GM19035 (cell line): ENCODE data around the gene GIMD1.
"Not testable (repeated sequence)": the region's sequence is repeated elsewhere in the genome, so short reads cannot be mapped to it uniquely, and the experiment has no call there.

ENCODE experiments used
- ATAC-seq: cut with Tn5 transposase; IDR thresholded peaks from one replicate; pipeline ENCODE4 v1.9.1; 2021; ENCODE audit not compliant: unreplicated experiment

Gene GIMD1

DNA sequence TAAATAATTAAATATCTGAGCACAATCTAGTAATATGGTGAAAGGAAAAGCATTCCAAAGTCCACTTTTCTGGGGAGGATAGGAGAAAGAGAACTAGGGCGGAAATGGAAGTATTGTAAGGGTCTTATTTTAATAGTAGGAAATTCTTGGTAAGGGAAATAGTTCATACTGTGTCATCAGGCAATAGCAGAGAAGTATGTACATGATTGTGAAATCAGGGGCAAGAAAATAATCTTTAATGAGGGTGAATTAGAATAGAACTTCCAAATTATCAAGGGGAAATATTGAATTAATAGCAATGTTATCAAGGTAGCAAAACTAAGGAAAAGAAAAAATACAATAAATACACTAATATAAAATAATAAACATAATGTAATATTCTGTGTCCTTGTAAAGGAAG lies 14.8 kb downstream of the GIMD1 start:
- no peak for ATAC-seq

DNA sequence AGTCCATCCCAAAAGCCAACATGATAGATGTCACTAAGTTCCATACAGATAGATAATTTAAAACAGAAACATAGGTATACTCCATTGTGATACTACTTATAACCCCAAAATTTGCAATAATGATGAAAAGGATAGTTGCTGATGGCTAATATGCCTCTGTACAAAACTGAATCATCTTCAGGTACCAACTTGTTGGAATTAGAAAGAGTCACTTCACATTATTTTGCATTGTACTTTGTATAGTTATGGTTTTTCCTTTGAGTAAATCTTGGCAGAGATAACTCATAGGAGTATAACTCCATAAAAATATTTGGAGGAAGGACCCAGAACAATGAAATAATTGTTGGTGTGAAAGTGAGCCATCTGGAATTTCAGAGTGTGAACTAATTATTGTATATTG lies 17.6 kb downstream of the GIMD1 start:
- ATAC-seq, result no peak

DNA sequence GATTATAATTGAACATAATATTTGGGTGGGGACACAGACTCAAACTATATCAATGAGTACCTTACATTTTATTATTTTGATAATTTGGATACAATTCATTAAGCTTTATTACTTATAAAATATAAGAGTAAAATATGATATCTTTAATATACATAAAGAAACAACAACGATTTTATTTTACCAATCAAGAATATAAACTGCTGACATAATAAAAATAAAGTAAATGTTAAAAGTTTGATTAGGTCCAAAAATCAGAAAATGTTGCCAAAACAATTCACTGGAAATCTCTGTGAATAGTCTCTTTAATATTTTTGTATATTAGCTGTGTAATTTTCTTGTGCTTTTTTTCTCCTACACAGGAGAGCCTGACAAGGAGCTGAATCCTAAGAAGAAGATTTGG lies 21.4 kb downstream of the GIMD1 start:
- ATAC-seq, result no peak

DNA sequence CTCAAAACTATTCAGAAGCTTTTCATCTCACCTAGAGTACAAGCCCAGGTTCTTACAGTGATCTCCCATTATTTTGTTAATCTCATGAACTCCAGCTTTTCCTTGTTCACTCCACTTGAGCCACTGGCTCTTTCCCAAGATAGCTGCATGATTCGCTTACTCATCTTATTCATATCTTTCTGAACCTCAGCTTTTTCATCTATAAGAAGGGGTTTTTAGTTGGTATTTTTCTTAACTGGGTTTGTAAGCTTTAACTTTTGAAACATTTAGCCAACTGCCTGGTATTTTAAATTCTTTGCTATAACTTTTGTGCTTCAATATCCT lies 24.0 kb downstream of the GIMD1 start:
- ATAC-seq, result no peak

DNA sequence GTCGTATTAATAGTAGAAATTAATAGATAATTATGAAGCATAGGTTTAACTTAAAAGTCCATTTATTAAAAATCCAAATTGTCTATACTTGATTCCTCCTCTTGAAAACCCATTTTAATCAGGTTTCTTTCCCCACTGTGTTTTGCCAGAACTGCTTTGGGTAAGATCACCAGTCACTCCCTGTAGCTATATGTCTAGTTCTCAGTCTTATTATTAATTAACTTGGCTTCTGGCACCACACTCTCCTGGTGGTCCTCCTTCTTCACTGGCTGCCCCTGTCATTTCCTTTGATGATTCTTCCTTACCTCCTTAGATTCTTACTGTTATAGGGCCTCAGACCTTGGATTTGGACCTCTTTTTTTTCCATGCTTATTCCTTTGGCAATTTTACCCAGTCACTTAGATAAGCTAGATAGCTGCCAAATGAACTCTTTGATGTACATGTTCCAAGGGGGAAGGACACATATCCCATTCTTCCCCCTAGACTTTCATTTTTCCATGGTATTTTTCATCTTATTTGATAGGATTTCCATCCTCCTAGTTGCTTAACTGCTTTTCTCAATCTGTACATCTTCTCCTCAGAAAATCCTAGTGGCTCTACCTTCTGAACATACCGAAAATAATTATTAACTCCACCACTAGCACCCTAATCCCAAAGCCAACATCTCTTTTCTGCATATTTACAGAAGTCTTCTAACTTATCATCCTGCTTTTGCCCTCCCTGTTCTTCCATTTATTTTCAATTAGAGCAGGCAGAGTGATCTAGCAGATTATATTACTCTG lies 24.5 kb downstream of the GIMD1 start:
- ATAC-seq, result no peak

DNA sequence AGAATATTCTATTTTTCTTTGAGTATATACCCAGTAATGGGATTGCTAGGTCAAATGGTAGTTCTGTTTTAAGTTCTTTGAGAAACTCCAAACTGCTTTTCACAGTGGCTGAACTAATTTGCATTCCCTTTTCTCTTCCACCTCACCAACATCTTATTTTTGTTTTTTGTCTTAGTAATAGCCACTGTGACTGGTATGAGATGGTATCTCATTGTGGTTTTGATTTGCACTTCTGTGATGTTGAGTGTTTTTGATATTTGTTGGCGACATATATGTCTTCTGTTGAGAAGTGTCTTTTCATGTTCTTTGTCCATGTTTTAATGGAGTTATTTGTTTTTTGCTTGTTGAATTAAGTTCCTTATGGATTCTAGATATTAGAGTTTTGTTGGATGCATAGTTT lies 27.8 kb downstream of the GIMD1 start:
- no peak for ATAC-seq

DNA sequence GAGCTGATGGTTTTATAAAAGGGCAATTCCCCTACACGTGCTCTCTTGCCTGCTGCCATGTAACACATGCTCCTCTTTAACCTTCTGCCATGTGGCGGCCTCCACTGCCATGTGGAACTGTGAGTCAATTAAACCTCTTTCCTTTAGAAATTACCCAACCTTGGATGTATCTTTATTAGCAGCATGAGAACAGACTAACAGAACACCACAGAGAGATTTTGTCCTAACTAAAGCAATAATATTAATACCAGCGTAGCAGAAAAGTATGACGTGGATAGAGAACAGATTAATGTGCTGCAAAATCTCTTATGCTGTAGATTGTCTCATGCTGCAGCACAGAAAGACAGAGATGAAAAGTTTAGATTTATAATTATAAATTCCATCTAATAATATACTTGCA lies 29.1 kb downstream of the GIMD1 start:
- no peak for ATAC-seq

DNA sequence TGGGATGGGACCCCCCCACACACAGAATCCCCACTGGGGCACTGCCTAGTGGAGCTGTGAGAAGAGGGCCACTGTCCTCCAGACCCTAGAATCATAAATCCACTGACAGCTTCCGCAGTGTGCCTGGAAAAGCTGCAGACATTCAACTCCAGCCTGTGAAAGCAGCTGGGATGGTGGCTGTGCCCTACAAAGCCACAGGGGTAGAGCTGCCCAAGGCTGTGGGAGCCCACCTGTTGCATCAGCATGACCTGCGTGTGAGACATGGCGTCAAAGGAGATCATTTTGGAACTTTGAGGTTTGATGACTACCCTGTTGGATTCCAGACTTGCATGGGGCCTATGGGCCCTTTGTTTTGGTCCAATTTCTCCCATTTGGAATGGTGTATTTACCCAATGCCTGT lies 29.9 kb downstream of the GIMD1 start:
- ATAC-seq, result no peak

DNA sequence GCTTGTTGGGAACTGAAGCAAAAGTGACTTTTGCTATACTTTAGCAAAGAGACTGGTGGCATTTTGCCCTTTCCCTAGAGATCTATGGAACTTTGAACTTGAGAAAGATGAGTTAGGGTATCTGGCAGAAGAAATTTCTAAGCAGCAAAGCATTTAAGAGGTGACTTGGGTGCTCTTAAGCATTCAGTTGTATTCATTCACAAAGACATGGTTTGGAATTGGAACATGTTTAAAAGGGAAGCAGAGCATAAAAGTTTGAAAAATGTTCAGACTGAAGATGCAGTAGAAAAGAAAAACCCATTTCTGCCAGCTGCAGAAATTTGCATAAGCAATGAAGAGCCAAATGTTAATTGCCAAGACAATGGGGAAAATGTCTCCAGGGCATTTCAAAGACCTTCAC lies 30.7 kb downstream of the GIMD1 start:
- no peak for ATAC-seq

DNA sequence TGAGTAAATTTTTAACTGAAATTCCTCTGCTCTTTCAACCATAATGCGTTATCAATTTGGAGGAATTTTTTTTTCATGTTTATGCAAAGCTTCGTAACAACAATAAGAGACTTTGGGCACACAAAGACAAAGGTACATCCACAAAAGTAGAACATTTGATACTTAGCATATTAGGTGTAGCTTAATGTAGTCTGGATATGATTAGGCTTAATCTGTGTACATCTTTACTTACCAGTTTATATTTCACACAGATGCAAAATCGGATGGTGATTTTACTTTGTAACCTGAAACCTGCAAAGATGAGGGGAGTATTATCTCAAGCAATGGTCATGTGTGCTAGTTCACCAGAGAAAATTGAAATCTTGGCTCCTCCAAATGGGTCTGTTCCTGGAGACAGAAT lies 32.0 kb downstream of the GIMD1 start:
- ATAC-seq, result no peak

DNA sequence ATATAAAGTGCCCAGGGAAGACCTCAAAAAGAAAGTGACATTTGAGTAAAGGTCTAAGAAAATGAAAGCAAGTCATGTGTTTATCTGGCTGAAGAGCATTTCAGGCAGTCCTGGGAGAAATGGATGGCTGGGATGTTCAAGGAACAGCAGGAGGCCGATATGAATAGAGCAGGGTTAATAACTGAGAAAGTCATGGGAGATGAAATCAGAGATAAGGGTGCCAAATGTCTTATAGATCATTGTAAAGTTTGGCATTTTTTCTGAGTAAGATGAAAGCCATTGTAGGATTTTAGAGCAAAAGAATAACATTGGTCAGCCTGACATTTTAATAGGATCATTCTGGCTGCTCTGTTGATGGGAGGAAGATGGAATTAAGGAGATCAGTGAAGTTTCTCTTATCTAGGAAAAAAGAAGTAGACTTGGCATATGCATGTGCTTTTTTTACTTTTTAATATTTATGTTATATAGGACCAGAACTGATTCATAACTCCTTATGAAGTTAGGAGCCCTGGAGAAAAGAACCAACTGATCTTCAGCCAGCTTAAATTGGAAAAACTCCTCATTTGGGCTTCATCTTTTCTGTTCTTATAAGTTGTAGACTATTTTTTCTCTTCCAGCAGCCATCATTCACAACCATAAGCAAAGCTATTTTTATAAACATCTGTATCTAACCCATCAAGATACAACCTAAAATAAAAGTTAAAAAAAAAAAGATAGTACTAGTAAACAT lies 33.7 kb downstream of the GIMD1 start:
- ATAC-seq, result no peak

DNA sequence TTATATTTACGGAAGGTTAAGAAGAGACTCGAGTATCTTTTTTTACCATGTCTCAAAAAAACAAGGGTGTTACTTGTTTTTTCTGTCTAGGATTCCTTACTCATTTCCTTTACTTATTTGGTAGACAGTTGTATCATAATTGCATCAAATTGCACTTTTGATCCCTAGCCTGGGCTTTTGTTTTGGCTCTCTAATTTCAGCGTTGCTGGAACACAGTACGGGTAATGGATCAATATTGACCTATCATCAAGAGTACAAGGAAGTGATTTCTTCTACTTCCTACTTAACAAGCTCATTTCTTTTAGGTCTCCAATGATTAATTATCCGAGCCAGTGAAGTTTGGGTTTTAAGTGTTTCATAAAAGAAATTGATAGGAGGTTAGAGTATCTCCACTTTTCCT lies 35.4 kb downstream of the GIMD1 start:
- ATAC-seq, result no peak

DNA sequence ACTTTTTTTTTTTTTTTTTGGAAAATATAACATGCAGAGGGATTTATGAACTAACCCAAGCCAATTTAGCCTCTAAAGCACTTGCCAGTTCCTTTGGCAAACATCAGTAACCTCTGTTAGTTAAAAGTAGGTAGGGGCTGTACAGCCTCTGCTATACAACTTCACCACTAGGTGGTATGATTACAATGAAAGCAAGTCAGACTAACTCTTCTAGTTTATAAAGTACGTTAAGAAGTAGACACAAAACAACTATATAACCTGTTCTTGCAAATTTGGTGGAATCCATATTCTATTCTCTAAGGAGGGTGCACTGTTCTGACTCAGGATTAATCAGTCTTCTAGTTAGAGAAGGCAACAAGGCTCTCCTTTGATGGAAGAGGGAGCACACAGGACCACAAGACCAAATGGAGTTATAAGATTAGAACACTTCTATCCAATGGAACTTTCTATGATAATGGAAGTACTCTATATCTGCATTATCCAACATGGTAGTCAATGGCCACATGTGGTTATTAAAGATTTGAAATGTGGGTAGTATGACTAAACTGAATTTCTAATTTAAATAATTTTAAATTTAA lies 39.4 kb downstream of the GIMD1 start:
- peak; percentile 91 for ATAC-seq

DNA sequence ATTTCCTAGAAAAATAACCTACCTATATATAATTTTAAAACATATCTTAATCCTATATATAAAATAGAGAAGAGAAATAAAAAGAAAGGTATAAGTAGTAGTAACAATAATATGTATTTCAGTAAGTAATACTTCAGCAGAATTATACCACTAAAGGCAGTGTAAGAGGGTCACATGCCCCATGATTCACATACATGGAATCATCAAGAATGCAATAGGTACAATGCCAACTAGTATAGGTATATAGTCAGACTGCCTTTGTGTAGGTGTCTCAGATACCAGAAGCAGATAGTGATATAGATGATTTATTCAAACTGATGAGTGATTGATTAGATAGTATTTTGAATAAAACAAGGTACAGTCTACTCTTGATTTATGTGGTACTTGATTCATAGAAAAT lies 42.8 kb downstream of the GIMD1 start:
- ATAC-seq, result no peak

DNA sequence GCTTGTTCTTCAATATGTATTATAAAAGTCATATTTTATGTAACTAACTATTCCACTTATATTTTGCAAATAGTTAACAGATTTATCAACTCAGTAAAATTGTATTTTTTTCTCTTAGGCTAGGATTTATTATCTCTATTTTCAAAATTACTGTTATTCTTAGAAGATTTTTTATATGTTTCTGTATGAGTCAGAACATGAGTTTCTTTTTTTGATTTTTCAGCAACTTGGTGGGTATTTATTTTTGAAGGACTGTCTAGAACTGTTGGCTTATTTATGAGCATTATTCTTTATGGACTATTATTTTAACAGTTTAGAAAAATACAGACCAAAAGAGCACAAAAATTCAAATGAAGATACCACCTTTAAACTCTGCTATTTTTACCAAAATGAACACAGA lies 45.5 kb downstream of the GIMD1 start:
- ATAC-seq, result no peak

DNA sequence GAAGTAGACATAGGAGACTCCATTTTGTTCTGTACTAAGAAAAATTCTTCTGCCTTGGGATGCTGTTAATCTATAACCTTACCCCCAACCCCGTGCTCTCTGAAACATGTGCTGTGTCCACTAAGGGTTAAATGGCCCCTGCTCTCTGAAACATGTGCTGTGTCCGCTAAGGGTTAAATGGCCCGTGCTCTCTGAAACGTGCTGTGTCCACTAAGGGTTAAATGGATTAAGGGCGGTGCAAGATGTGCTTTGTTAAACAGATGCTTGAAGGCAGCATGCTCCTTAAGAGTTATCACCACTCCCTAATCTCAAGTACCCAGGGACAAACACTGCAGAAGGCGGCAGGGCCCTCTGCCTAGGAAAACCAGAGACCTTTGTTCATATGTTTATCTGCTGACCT lies 46.8 kb downstream of the GIMD1 start:
- ATAC-seq, result not testable (repeated sequence)

DNA sequence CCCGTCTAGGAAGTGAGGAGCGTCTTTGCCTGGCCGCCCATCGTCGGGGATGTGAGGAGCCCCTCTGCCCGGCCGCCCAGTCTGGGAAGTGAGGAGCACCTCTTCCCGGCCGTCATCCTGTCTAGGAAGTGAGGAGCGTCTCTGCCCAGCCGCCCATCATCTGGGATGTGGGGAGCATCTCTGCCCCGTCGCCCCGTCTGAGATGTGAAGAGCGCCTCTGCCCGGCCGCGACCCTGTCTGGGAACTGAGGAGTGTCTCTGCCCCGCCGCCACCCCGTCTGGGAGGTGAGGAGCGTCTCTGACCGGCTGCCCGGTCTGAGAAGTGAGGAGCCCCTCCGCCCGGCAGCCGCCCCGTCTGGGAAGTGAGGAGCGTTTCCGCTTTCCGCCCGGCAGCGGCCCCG lies 47.4 kb downstream of the GIMD1 start:
- not testable (repeated sequence) for ATAC-seq

DNA sequence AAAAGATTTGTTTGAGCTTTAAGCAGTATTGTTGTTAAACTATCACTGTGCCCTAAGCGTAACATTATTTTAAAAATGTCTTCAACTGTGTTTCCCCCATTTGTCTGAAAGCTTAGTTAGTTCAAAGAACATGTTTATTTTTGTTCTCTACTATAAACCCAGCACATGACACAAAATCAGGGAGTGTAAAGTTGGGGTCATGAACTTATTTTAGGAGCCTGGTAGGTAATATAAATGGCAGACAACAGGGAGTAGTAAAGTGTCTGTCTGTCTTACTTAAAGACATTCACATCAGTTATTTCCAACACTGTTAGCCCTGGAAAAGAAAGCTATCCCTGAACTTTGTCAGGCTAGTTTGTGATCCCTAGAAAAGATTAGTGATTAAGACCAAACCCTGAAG lies 48.3 kb downstream of the GIMD1 start:
- ATAC-seq, result no peak

DNA sequence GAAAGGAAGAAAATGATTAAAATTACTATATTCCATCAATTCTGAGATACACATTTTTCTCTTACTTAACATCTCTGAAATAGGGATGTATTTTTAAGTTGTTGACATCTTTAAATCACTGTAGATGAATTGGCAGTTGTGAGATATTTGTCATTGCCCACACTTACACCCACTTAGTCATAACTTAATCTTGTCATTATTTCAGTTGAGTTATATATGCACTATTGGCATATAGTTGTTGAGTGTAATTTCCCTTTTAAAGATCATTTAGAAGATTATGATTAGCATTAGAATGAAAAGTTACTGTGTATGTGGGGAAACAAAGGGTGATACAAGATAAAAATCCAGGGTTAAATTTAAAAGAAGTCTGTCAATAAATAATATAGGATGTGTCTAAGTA lies 50.1 kb downstream of the GIMD1 start:
- ATAC-seq, result no peak

DNA sequence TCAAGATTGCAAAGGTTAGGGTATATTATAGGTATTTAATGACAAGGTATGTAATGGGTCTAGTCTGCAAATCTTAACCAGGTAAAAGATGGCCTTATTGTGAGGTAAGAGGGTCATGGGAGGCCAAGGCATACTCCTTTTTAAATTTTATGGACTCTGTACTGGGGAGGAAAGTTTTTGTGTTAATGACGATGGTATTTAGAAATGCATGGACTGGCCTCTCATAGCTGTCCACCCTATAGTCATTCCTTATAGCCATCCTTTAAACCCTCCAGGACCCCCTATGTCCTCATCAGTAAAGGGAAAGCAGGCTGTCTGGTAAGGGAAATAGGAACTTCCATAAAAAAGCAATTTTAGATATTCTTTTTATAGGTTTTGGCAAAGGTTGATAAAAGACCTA lies 50.8 kb downstream of the GIMD1 start:
- ATAC-seq, result no peak

DNA sequence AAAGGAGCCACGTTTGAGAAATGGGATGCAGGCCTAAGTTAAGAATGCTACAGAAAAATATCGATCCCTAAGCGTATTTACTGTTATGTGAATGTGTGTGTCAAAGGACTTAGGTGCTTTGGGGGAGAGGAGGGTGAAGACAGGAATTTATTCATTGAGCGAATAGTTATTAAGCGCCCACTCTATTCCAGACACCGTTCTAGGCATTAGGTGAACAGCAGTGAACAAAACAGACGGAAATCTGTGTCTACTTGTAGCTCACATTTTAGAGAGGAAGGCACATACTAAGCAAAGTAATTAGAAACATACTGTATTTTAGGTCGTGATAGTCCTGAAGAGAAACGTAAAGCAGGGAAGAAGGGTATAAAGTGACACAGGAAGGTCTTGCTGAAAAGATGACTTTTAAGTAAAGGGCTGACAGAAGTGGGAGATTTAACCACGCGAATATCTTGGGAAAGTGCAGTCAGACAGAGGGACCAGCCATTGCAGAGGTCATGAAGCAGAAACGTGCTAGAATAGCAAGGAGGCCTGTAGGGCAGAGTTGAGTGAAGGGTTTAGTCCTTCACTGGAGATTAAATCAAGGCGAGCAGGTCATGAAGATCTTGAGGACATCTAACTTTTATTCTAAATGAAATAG lies 51.7 kb downstream of the GIMD1 start:
- ATAC-seq, result peak; percentile 7
